Loucy (cell line): ENCODE data around the gene PFDN4.

Experiments used
- H2AFZ ChIP-seq: fragments of 200-600 bp; sonication (generic); 2 replicates; pipeline ENCODE4 v1.6.0; 2016; ENCODE audit warnings: antibody characterized with exemption, mild to moderate bottlenecking, low read length, moderate library complexity
- H3F3A ChIP-seq: fragments of 200-600 bp; 2 replicates; pipeline ENCODE4 v1.6.0; 2016; ENCODE audit warnings: antibody characterized with exemption, low read depth, mild to moderate bottlenecking
- H3K27me3 ChIP-seq: fragments of 200-600 bp; sonication (generic); 2 replicates; pipeline ENCODE4 v1.6.1; 2014; ENCODE audit warnings: low read length, mild to moderate bottlenecking; ENCODE audit not compliant: insufficient read depth, poor library complexity, severe bottlenecking
- H3K36me3 ChIP-seq: fragments of 200-600 bp; sonication (generic); 2 replicates; pipeline ENCODE4 v1.6.1; 2016; ENCODE audit warnings: low read length; ENCODE audit not compliant: insufficient read depth
- H3K4me1 ChIP-seq: fragments of 200-600 bp; sonication (generic); 2 replicates; pipeline ENCODE4 v1.5.1; 2014; ENCODE audit warnings: low read length, mild to moderate bottlenecking; ENCODE audit not compliant: insufficient read depth, poor library complexity, severe bottlenecking
- H3K4me2 ChIP-seq: fragments of 200-600 bp; sonication (generic); 2 replicates; pipeline ENCODE4 v1.6.0; 2014; ENCODE audit warnings: antibody characterized with exemption, low read length, low read depth, mild to moderate bottlenecking; ENCODE audit not compliant: poor library complexity, severe bottlenecking
- H3K4me3 ChIP-seq: fragments of 200-600 bp; sonication (generic); 2 replicates; pipeline ENCODE4 v1.5.1; 2014; ENCODE audit warnings: low read length, mild to moderate bottlenecking, mixed read lengths; ENCODE audit not compliant: poor library complexity, severe bottlenecking
- H3K79me2 ChIP-seq: fragments of 200-600 bp; sonication (generic); 2 replicates; pipeline ENCODE4 v1.6.1; 2014; ENCODE audit warnings: low read length; ENCODE audit not compliant: insufficient read depth
- H3K9ac ChIP-seq: fragments of 200-600 bp; sonication (generic); 2 replicates; pipeline ENCODE4 v1.6.0; 2014; ENCODE audit warnings: mild to moderate bottlenecking, low read depth, low read length, moderate library complexity; ENCODE audit not compliant: poor library complexity, severe bottlenecking
- H3K9me2 ChIP-seq: fragments of 200-600 bp; sonication (generic); replicated peaks from 2 replicates; pipeline ENCODE4 v1.6.1; 2016; ENCODE audit warnings: low read depth, low read length, mixed read lengths
- H3K9me3 ChIP-seq: fragments of 200-600 bp; sonication (generic); 2 replicates; pipeline ENCODE4 v1.6.1; 2014; ENCODE audit warnings: mild to moderate bottlenecking, antibody characterized with exemption, low read length, low read depth; ENCODE audit not compliant: insufficient read depth
- H4K20me1 ChIP-seq: fragments of 200-600 bp; sonication (generic); 2 replicates; pipeline ENCODE4 v1.6.0; 2014; ENCODE audit warnings: antibody characterized with exemption, low read length, mild to moderate bottlenecking; ENCODE audit not compliant: insufficient read depth, poor library complexity, severe bottlenecking
- CTCF ChIP-seq: fragments of 200-600 bp; sonication (generic); conservative IDR thresholded peaks from 2 replicates; pipeline ENCODE4 v1.5.1; 2014; ENCODE audit warnings: mild to moderate bottlenecking, antibody characterized with exemption, low read length
- EZH2phosphoT487 ChIP-seq: fragments of 200-600 bp; IDR thresholded peaks from 2 replicates; pipeline ENCODE4 v1.6.1; 2018; ENCODE audit warnings: antibody characterized with exemption, mild to moderate bottlenecking, moderate library complexity, borderline replicate concordance

Gene PFDN4

GRCh38 chr20:54228841-54229240 lies 21.0 kb downstream of the PFDN4 start:
- no peak overlapping the region for H3K4me3 ChIP-seq
- no peak for TF ChIP-seq CTCF
- no peak for TF ChIP-seq EZH2phosphoT487
- H3K9ac ChIP-seq: no peak overlapping the region
- no peaks in the 10 kb centered on the region for H4K20me1 ChIP-seq
- H3K9me2 ChIP-seq: no peaks in the 10 kb centered on the region
- H3K4me2 ChIP-seq: no peak overlapping the region
- H3K79me2 ChIP-seq: no peaks in the 10 kb centered on the region
- H3K36me3 ChIP-seq: no peaks in the 10 kb centered on the region
- H3F3A ChIP-seq: no peaks in the 10 kb centered on the region
- no peaks in the 10 kb centered on the region for H3K4me1 ChIP-seq
- no peaks in the 10 kb centered on the region; the same call in 1 of the 2 replicates for H3K9me3 ChIP-seq
- H3K27me3 ChIP-seq: no peaks in the 10 kb centered on the region
- H2AFZ ChIP-seq: no peak overlapping the region

- H3K9ac ChIP-seq: no peak overlapping the region
- H3K27me3 ChIP-seq: no peaks in the 10 kb centered on the region
- no peak overlapping the region for H2AFZ ChIP-seq
- H3K9me2 ChIP-seq: no peaks in the 10 kb centered on the region
- H3K9me3 ChIP-seq: no peaks in the 10 kb centered on the region; the same call in 1 of the 2 replicates
- H3K79me2 ChIP-seq: no peaks in the 10 kb centered on the region
- TF ChIP-seq CTCF: no peak
- TF ChIP-seq EZH2phosphoT487: no peak
- no peaks in the 10 kb centered on the region for H3K4me1 ChIP-seq
- H4K20me1 ChIP-seq: no peaks in the 10 kb centered on the region
- H3K4me2 ChIP-seq: no peak overlapping the region
- H3F3A ChIP-seq: no peaks in the 10 kb centered on the region
- no peaks in the 10 kb centered on the region for H3K36me3 ChIP-seq
- H3K4me3 ChIP-seq: no peak overlapping the region
These were observed 21.8 kb downstream of the PFDN4 start for GRCh38 chr20:54229566-54230160.

DNA sequence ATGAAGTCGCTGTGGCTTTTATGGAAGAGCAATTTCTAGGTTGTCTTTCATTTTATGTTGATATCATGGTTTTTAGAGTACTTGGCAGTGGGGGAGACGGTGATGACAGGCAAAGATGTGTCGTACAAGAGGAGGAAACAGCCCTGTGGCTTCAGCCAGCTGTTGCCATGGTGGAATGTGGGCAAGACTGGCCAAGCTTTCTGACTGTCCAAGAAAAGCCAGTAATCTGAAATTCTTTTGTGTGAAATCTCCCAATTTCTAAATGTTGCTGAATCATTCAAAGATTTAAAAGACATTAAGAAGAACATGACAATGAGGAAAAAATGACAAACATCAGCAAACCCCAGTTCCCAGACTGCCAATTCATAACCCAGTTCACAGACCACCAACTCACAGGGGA lies 23.1 kb downstream of the PFDN4 start:
- Histone ChIP-seq H3K4me2 (no peak overlapping the region), H3K79me2 (no peaks in the 10 kb centered on the region), H3K27me3 (no peaks in the 10 kb centered on the region), H4K20me1 (no peaks in the 10 kb centered on the region), H2AFZ (no peak overlapping the region), H3K4me3 (no peak overlapping the region), H3K9me2 (no peaks in the 10 kb centered on the region), H3F3A (no peaks in the 10 kb centered on the region), H3K4me1 (no peaks in the 10 kb centered on the region), H3K9me3 (no peaks in the 10 kb centered on the region; the same call in 1 of the 2 replicates), H3K36me3 (no peaks in the 10 kb centered on the region), H3K9ac (no peak overlapping the region)
- TF ChIP-seq CTCF (no peak), EZH2phosphoT487 (no peak)
